ENCODE results near the gene TMPRSS3.

Gene TMPRSS3

GRCh38 chr21:42395905-42396651 is at the start of gene TMPRSS3:
TSS of gene TMPRSS3 (minus strand) at chr21:42396052. CDS start at chr21:42395417, 635 bp downstream.
- no peaks in the 10 kb centered on the region for H3K9me3 ChIP-seq (ENCODE audit: insufficient read depth, low read depth, low read length)
- no peaks in the 10 kb centered on the region for H4K20me1 ChIP-seq (ENCODE audit: insufficient read depth, low read length, poor library complexity, severe bottlenecking)
- H3K27me3 ChIP-seq (ENCODE audit: insufficient read depth, low read length, poor library complexity, severe bottlenecking), result no peaks in the 10 kb centered on the region
- no peak within 1 kb of the TSS for H2AFZ ChIP-seq (ENCODE audit: low read length)
- no peak for TF ChIP-seq CTCF (conservative IDR thresholded peaks at IDR 0.05; ENCODE audit: low read length)
- no peak for TF ChIP-seq EZH2phosphoT487 (IDR thresholded peaks at IDR 0.05; ENCODE audit: borderline replicate concordance)
- H3K4me2 ChIP-seq (ENCODE audit: low read depth, low read length, poor library complexity, severe bottlenecking), result peak within 1 kb of the TSS; percentile 17
- 0 out of 2 replicates have a peak, but pooled peaks cover 2% of the 10 kb centered on the region for H3F3A ChIP-seq (ENCODE audit: low read depth)
- H3K36me3 ChIP-seq (ENCODE audit: insufficient read depth, low read length), result no peaks in the 10 kb centered on the region
- peaks cover 38% of the 10 kb centered on the region for H3K4me1 ChIP-seq (ENCODE audit: insufficient read depth, low read length, poor library complexity, severe bottlenecking)
- H3K9ac ChIP-seq (ENCODE audit: low read depth, low read length, poor library complexity, severe bottlenecking), result no peak within 1 kb of the TSS
- no peaks in the 10 kb centered on the region for H3K9me2 ChIP-seq (replicated peaks; ENCODE audit: low read depth, low read length)
- no peak within 1 kb of the TSS for H3K4me3 ChIP-seq (ENCODE audit: low read length, poor library complexity, severe bottlenecking)
- no peaks in the 10 kb centered on the region for H3K79me2 ChIP-seq (ENCODE audit: insufficient read depth, low read length)

GRCh38 chr21:42445311-42445710 is 49.5 kb upstream of the TMPRSS3 start:
- TF ChIP-seq EZH2phosphoT487 (IDR thresholded peaks at IDR 0.05; ENCODE audit: borderline replicate concordance) (no peak), CTCF (conservative IDR thresholded peaks at IDR 0.05; ENCODE audit: low read length) (no peak)
- Histone ChIP-seq H3K9me2 (replicated peaks; ENCODE audit: low read depth, low read length) (no peaks in the 10 kb centered on the region), H3K79me2 (ENCODE audit: insufficient read depth, low read length) (no peaks in the 10 kb centered on the region), H3K36me3 (ENCODE audit: insufficient read depth, low read length) (no peaks in the 10 kb centered on the region; the same call in 1 of the 2 replicates), H3K4me2 (ENCODE audit: low read depth, low read length, poor library complexity, severe bottlenecking) (no peak overlapping the region), H3K4me1 (ENCODE audit: insufficient read depth, low read length, poor library complexity, severe bottlenecking) (peaks cover 31% of the 10 kb centered on the region), H3K27me3 (ENCODE audit: insufficient read depth, low read length, poor library complexity, severe bottlenecking) (no peaks in the 10 kb centered on the region), H3F3A (ENCODE audit: low read depth) (no peaks in the 10 kb centered on the region), H2AFZ (ENCODE audit: low read length) (no peak overlapping the region), H3K4me3 (ENCODE audit: low read length, poor library complexity, severe bottlenecking) (no peak overlapping the region), H3K9ac (ENCODE audit: low read depth, low read length, poor library complexity, severe bottlenecking) (no peak overlapping the region), H3K9me3 (ENCODE audit: insufficient read depth, low read depth, low read length) (no peaks in the 10 kb centered on the region), H4K20me1 (ENCODE audit: insufficient read depth, low read length, poor library complexity, severe bottlenecking) (no peaks in the 10 kb centered on the region)

- TF ChIP-seq CTCF (conservative IDR thresholded peaks at IDR 0.05; ENCODE audit: low read length) (no peak), EZH2phosphoT487 (IDR thresholded peaks at IDR 0.05; ENCODE audit: borderline replicate concordance) (no peak)
- Histone ChIP-seq H3K36me3 (ENCODE audit: insufficient read depth, low read length) (no peaks in the 10 kb centered on the region; the same call in 1 of the 2 replicates), H3K9ac (ENCODE audit: low read depth, low read length, poor library complexity, severe bottlenecking) (no peak overlapping the region), H3K27me3 (ENCODE audit: insufficient read depth, low read length, poor library complexity, severe bottlenecking) (no peaks in the 10 kb centered on the region), H3K4me1 (ENCODE audit: insufficient read depth, low read length, poor library complexity, severe bottlenecking) (peaks cover 26% of the 10 kb centered on the region), H3F3A (ENCODE audit: low read depth) (no peaks in the 10 kb centered on the region), H3K4me3 (ENCODE audit: low read length, poor library complexity, severe bottlenecking) (no peak overlapping the region), H4K20me1 (ENCODE audit: insufficient read depth, low read length, poor library complexity, severe bottlenecking) (no peaks in the 10 kb centered on the region), H3K4me2 (ENCODE audit: low read depth, low read length, poor library complexity, severe bottlenecking) (no peak overlapping the region), H3K79me2 (ENCODE audit: insufficient read depth, low read length) (no peaks in the 10 kb centered on the region), H2AFZ (ENCODE audit: low read length) (no peak overlapping the region), H3K9me3 (ENCODE audit: insufficient read depth, low read depth, low read length) (no peaks in the 10 kb centered on the region), H3K9me2 (replicated peaks; ENCODE audit: low read depth, low read length) (no peaks in the 10 kb centered on the region)
These were observed 48.9 kb upstream of the TMPRSS3 start for GRCh38 chr21:42444745-42445059.
